BLaER1 treated with 17β-estradiol and CSF1 and Interleukin-3, amounts not matched to agents 10 nM and 100 nM (cell line): ENCODE measurements around the gene TMEM63A.

Experiments
- H3K27ac ChIP-seq, 11 experiments: shearing (Covaris generic); formaldehyde crosslinking; 2 replicates each; pipeline ENCODE4 v1.8.1; 2022
- H3K27me3 ChIP-seq, 11 experiments: shearing (Covaris generic); formaldehyde crosslinking; 2 replicates each; pipeline ENCODE4 v1.8.1; 2022
- H3K36me3 ChIP-seq, 11 experiments: shearing (Covaris generic); formaldehyde crosslinking; 2 replicates each; pipeline ENCODE4 v1.8.1; 2022
- H3K4me1 ChIP-seq, 10 experiments: shearing (Covaris generic); formaldehyde crosslinking; 2 replicates each; pipeline ENCODE4 v1.8.1; 2022
- H3K4me2 ChIP-seq, 11 experiments: shearing (Covaris generic); formaldehyde crosslinking; 2 replicates each; pipeline ENCODE4 v1.8.1; 2022
- H3K4me3 ChIP-seq, 10 experiments: shearing (Covaris generic); formaldehyde crosslinking; 2 replicates each; pipeline ENCODE4 v1.8.1; 2022
- H3K9ac ChIP-seq, 11 experiments: shearing (Covaris generic); formaldehyde crosslinking; 2 replicates each; pipeline ENCODE4 v1.8.1; 2022
- H3K9me3 ChIP-seq, 11 experiments: shearing (Covaris generic); formaldehyde crosslinking; replicated peaks in 1 of 11; 2 replicates each; pipeline ENCODE4 v1.8.1; 2022
- H4K20me1 ChIP-seq, 11 experiments: shearing (Covaris generic); formaldehyde crosslinking; 2 replicates each; pipeline ENCODE4 v1.8.1; 2022
- Cebpa-rat ChIP-seq, 11 experiments: shearing (Covaris generic); IDR thresholded peaks; 2 replicates each; pipeline ENCODE4 v1.8.1; 2022

TMEM63A gene

DNA sequence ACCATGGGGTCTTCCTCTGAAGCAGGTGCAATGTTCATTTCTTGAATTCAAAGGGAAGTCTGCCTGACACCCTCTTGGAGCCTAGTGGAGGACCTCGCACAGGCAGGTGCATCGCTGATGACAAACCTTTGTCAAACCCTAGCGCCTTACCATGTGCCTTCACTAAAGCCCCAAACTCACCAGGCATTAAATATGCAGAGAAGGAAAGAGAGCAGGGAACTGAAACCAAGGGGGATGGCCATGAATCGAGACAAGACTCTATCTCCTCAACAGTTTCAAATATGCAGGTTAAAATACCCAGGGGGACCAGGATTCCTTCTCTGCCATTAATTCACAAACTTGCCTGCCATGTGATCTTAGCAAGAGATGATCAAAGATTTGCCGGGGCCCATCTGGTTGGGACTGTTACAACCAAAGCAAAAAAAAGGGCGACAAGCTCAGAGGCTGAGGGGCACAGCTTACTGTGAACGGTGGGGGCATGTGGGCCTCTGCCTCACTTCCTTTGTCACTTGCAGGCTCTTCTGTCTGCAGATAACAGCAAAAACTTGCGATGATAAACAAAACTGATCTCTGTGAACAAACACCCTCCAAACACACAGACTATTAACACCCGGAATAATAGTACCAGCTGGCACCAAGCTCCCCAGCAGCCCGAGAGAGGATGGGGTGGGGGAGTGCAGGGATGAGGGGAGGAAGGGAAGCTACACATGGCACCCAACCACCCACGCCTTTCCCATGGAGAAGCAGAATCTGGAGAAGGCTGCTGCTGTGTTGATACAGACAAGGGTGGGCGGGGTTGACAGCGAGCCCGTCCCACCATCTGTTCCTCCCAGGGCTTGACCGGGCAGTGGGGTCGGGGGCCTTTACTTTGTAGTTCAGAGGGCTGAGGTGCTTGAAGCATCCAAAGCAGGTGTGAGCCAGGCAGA is 33.9 kb downstream of the TMEM63A start:
- Histone ChIP-seq H4K20me1 (peaks cover 0 to 29% (median 0%) of the 10 kb centered on the region in 11 experiments; a peak in 6 of 22 replicates), H3K4me1 (peaks cover 55 to 79% (median 73%) of the 10 kb centered on the region in 10 experiments), H3K4me2 (peak overlapping the region; percentile 71 to 91 (median 86)), H3K36me3 (peaks cover 20 to 52% (median 39%) of the 10 kb centered on the region in 11 experiments), H3K9ac (peak overlapping the region in 10 of 11 experiments; percentile 13 to 65 (median 52); a peak in 18 of 22 replicates), H3K4me3 (peak overlapping the region in 4 of 10 experiments; percentile 3 to 36 (median 27); a peak in 6 of 20 replicates), H3K27me3 (no peaks in the 10 kb centered on the region), H3K9me3 (peaks cover 0 to 14% (median 10%) of the 10 kb centered on the region in 11 experiments; a peak in 14 of 22 replicates), H3K27ac (peak overlapping the region in 10 of 11 experiments; percentile 31 to 63 (median 54); a peak in 17 of 22 replicates)
- no peak for TF ChIP-seq Cebpa-rat (IDR thresholded peaks at IDR 0.05)

DNA sequence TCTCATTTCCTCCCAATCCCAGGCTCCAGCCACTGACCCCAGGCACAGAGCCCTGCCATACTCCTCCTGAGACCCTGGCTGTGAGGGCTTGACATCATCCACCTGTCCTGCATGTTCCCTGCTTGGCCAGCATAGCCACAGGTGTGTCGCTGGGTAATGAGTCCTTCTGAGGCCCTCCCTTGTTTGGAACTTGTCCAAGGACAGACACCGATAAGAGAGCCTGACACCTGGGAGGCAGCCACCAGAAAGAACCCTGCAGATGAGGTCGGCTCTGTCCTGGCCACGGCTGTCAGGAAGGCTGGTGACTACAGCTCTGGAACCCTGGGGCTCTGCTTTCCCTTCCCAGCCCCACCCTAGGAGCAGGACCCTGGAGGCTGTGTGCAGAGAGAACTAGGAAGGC is 34.6 kb downstream of the TMEM63A start:
- H3K36me3 ChIP-seq, result peaks cover 20 to 45% (median 36%) of the 10 kb centered on the region in 11 experiments
- no peaks in the 10 kb centered on the region for H3K27me3 ChIP-seq
- peaks cover 0 to 14% (median 10%) of the 10 kb centered on the region in 11 experiments; a peak in 14 of 22 replicates for H3K9me3 ChIP-seq
- peak overlapping the region in 7 of 11 experiments; percentile 13 to 65 (median 52); a peak in 11 of 22 replicates for H3K9ac ChIP-seq
- TF ChIP-seq Cebpa-rat (IDR thresholded peaks at IDR 0.05), result no peak
- H4K20me1 ChIP-seq, result peaks cover 0 to 29% (median 0%) of the 10 kb centered on the region in 11 experiments; a peak in 6 of 22 replicates
- H3K4me1 ChIP-seq, result peaks cover 49 to 77% (median 69%) of the 10 kb centered on the region in 10 experiments
- H3K4me2 ChIP-seq, result peak overlapping the region; percentile 71 to 91 (median 86)
- H3K27ac ChIP-seq, result peak overlapping the region in 9 of 11 experiments; percentile 31 to 63 (median 54); a peak in 14 of 22 replicates
- H3K4me3 ChIP-seq, result no peak overlapping the region

DNA sequence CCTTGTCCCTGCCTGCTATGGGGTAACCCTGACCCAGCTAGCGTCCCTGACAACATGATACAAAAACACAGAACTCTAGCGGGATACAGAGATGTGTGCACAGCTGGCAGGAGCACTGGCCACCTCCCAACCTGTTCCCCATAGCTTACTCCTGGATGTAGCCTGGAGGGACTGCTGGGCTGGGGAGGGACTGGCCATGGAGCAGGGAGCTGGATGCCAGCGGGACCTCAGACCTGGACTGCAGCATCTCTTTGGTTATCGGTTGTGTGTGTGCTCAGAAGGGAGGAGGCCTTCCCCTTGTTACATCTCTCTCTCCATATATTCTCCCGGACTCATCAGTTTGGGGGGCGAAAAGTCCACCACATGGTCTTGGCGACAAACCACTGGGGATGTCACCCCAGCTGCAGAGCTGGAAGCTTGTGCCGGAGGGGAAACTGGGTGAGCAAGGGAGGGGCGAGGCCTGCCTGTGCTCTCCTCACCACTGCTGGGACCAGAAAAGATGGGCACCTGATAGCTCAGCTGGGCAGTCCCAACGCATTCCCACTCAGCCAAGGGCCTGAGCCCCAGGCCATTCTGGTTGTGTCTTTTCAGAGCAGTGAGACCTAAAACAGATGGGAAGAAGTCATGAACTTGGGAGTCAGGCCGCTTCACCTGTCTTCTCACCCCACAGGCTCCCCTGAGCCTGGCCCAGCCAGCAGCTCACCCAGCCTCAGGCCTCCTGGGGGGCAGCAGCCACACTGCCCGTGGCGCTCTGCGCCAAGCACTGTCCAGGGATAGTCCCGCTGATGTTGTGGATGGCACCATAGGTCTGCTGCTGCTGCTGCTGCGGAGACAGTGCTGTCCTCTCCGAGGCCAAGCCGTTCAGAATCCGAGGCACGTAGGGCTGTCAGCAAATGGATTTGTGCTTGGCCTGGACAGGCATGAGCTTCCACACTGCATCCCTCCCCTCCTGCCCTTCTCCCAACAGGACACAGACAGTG is 35.6 kb downstream of the TMEM63A start:
- Histone ChIP-seq H3K36me3 (peaks cover 20 to 42% (median 35%) of the 10 kb centered on the region in 11 experiments), H3K9ac (no peak overlapping the region), H3K4me1 (peaks cover 39 to 74% (median 62%) of the 10 kb centered on the region in 10 experiments), H3K27ac (no peak overlapping the region; a peak in 1 of 22 replicates), H3K27me3 (no peaks in the 10 kb centered on the region), H4K20me1 (peaks cover 0 to 29% (median 0%) of the 10 kb centered on the region in 11 experiments; a peak in 6 of 22 replicates), H3K4me3 (no peak overlapping the region), H3K9me3 (peaks cover 0 to 14% (median 10%) of the 10 kb centered on the region in 11 experiments; a peak in 14 of 22 replicates), H3K4me2 (peak overlapping the region in 8 of 11 experiments; percentile 71 to 91 (median 86); a peak in 9 of 22 replicates)
- TF ChIP-seq Cebpa-rat (IDR thresholded peaks at IDR 0.05), result no peak

GRCh38 chr1:225845571-225846259 is 36.5 kb downstream of the TMEM63A start:
- no peak overlapping the region for H3K4me3 ChIP-seq
- peaks cover 36 to 65% (median 55%) of the 10 kb centered on the region in 10 experiments for H3K4me1 ChIP-seq
- no peak overlapping the region for H3K4me2 ChIP-seq
- peaks cover 16 to 35% (median 28%) of the 10 kb centered on the region in 11 experiments for H3K36me3 ChIP-seq
- TF ChIP-seq Cebpa-rat (IDR thresholded peaks at IDR 0.05), result no peak
- peaks cover 0 to 8% (median 5%) of the 10 kb centered on the region in 11 experiments; a peak in 14 of 22 replicates for H3K9me3 ChIP-seq
- H3K27me3 ChIP-seq, result no peaks in the 10 kb centered on the region
- peak overlapping the region in 1 of 11 experiments; percentile 17; a peak in 1 of 22 replicates for H3K9ac ChIP-seq
- H4K20me1 ChIP-seq, result peaks cover 0 to 29% (median 0%) of the 10 kb centered on the region in 11 experiments; a peak in 6 of 22 replicates
- H3K27ac ChIP-seq, result no peak overlapping the region

DNA sequence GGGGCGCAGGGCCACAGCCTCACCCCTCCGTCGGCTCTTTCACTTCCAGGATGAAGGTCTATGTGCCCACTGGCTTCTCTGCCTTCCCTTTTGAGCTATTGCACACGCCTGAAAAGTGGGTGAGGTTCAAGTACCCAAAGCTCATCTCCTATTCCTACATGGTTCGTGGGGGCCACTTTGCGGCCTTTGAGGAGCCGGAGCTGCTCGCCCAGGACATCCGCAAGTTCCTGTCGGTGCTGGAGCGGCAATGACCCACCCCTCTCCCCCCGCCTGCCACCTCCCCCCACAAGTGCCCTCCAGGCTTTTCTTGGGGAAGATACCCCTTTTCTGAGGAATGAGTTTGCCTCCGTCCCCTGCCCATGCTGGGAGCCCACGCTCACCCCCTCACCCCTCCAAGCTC is 37.1 kb downstream of the TMEM63A start:
- Histone ChIP-seq H3K4me2 (no peak overlapping the region), H4K20me1 (peaks cover 0 to 29% (median 0%) of the 10 kb centered on the region in 11 experiments; a peak in 6 of 22 replicates), H3K27me3 (no peaks in the 10 kb centered on the region), H3K36me3 (peaks cover 12 to 29% (median 23%) of the 10 kb centered on the region in 11 experiments), H3K9ac (no peak overlapping the region; a peak in 1 of 22 replicates), H3K9me3 (peaks cover 0 to 2% (median 0%) of the 10 kb centered on the region in 11 experiments; a peak in 5 of 22 replicates), H3K27ac (no peak overlapping the region), H3K4me3 (no peak overlapping the region), H3K4me1 (peaks cover 33 to 59% (median 49%) of the 10 kb centered on the region in 10 experiments)
- TF ChIP-seq Cebpa-rat (IDR thresholded peaks at IDR 0.05), result no peak

GRCh38 chr1:225844236-225845061 is 37.7 kb downstream of the TMEM63A start:
- H3K9me3 ChIP-seq, result no peaks in the 10 kb centered on the region
- peaks cover 27 to 52% (median 43%) of the 10 kb centered on the region in 10 experiments for H3K4me1 ChIP-seq
- H3K9ac ChIP-seq, result no peak overlapping the region
- no peaks in the 10 kb centered on the region for H3K27me3 ChIP-seq
- H3K36me3 ChIP-seq, result peaks cover 12 to 31% (median 19%) of the 10 kb centered on the region in 11 experiments
- no peak for TF ChIP-seq Cebpa-rat (IDR thresholded peaks at IDR 0.05)
- no peak overlapping the region for H3K27ac ChIP-seq
- H3K4me3 ChIP-seq, result no peak overlapping the region
- H4K20me1 ChIP-seq, result peaks cover 0 to 29% (median 0%) of the 10 kb centered on the region in 11 experiments; a peak in 6 of 22 replicates
- no peak overlapping the region for H3K4me2 ChIP-seq

DNA sequence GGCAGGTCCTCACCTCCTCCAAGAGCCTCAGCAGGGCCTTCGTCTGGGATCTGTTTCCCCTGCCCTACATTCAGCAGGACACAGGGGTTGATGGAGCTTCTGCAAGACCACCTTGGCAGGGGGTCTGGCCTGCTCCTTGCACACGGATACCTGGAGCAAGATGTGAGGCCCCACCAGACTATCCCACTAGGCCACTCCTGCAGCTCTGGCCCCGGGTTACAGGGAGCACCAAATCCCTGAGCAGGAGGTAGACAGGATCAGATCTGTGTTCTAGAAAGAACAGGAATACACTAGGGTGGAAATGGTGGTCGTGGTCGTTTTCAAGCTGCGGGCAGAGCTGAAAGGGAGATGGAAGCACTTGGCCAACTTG is 38.8 kb downstream of the TMEM63A start:
- H3K4me2 ChIP-seq, result no peak overlapping the region
- no peak overlapping the region for H3K9ac ChIP-seq
- no peak for TF ChIP-seq Cebpa-rat (IDR thresholded peaks at IDR 0.05)
- peaks cover 12 to 34% (median 18%) of the 10 kb centered on the region in 11 experiments for H3K36me3 ChIP-seq
- no peak overlapping the region for H3K27ac ChIP-seq
- peaks cover 16 to 42% (median 32%) of the 10 kb centered on the region in 10 experiments for H3K4me1 ChIP-seq
- H3K4me3 ChIP-seq, result no peak overlapping the region
- peaks cover 0 to 24% (median 0%) of the 10 kb centered on the region in 11 experiments; a peak in 6 of 22 replicates for H4K20me1 ChIP-seq
- no peaks in the 10 kb centered on the region for H3K9me3 ChIP-seq
- H3K27me3 ChIP-seq, result no peaks in the 10 kb centered on the region
